Tibial nerve (tissue), 3 donors: ENCODE measurements around the gene ST6GALNAC3.

Experiments
- POLR2A ChIP-seq, 2 donors: fragments of 450-650 bp; IDR thresholded peaks; one replicate each; pipeline ENCODE4 v1.6.1; 2017; ENCODE audit warnings: antibody characterized with exemption in 2 of 2, mild to moderate bottlenecking in 2 of 2, moderate library complexity in 2 of 2
- TF ChIP-seq, protein P1 (sequence below), 5 experiments: fragments of 200-600 bp in 3 of 5; fragments of 450-650 bp in 2 of 5; sonication (generic) in 3 of 5; IDR thresholded peaks; one replicate each; pipeline ENCODE4 v1.5.1; 2016 to 2019; ENCODE audit warnings: antibody characterized with exemption in 5 of 5, mild to moderate bottlenecking in 3 of 5, moderate library complexity in 2 of 5

DNA sequence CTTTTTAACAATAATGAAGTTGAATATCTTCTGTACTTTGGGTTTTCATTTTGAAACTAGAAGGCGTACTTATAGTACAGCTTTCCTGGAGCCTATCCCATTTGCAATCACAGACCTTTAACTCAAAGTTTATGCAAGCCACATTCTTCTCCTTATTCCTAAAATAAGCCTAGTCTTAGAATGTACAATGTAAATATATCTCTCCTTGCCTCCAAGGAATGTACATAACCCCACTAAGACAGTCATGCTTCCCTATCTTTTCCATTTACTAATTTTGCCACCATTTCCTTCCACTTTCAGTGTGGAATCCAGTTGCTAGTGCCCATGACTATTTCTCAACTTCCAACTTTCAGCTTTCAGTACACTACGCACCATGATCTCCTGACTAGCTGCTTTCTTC, 327.6 kb downstream of the ST6GALNAC3 start:
- no peak for TF ChIP-seq POLR2A (IDR thresholded peaks at IDR 0.05)
- TF ChIP-seq, protein P1, sequence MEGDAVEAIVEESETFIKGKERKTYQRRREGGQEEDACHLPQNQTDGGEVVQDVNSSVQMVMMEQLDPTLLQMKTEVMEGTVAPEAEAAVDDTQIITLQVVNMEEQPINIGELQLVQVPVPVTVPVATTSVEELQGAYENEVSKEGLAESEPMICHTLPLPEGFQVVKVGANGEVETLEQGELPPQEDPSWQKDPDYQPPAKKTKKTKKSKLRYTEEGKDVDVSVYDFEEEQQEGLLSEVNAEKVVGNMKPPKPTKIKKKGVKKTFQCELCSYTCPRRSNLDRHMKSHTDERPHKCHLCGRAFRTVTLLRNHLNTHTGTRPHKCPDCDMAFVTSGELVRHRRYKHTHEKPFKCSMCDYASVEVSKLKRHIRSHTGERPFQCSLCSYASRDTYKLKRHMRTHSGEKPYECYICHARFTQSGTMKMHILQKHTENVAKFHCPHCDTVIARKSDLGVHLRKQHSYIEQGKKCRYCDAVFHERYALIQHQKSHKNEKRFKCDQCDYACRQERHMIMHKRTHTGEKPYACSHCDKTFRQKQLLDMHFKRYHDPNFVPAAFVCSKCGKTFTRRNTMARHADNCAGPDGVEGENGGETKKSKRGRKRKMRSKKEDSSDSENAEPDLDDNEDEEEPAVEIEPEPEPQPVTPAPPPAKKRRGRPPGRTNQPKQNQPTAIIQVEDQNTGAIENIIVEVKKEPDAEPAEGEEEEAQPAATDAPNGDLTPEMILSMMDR (IDR thresholded peaks at IDR 0.05) = no peak
